SU-DHL-6 (cell line): ENCODE results near the gene EFCAB8.

Source experiments
- H2AFZ ChIP-seq: fragments of 200-600 bp; sonication (generic); 2 replicates; pipeline ENCODE4 v1.6.1; 2014; ENCODE audit warnings: low read depth, mild to moderate bottlenecking, moderate library complexity, mixed read lengths, antibody characterized with exemption, low read length; ENCODE audit not compliant: severe bottlenecking
- H3F3A ChIP-seq: fragments of 200-600 bp; shearing (Covaris generic); 2 replicates; pipeline ENCODE4 v1.6.0; 2016; ENCODE audit warnings: antibody characterized with exemption, mild to moderate bottlenecking; ENCODE audit not compliant: insufficient read depth
- H3K27ac ChIP-seq: fragments of 200-600 bp; sonication (generic); 2 replicates; pipeline ENCODE4 v1.5.1; 2016; ENCODE audit warnings: low read depth, mild to moderate bottlenecking, low read length, moderate library complexity, mixed read lengths
- H3K27me3 ChIP-seq: fragments of 200-600 bp; sonication (generic), shearing (Covaris generic); 2 replicates; pipeline ENCODE4 v1.6.0; 2014; ENCODE audit warnings: mild to moderate bottlenecking, low read length
- H3K36me3 ChIP-seq: fragments of 200-600 bp; sonication (generic); 2 replicates; pipeline ENCODE4 v1.6.1; 2014; ENCODE audit warnings: mild to moderate bottlenecking, low read length, mixed read lengths
- H3K4me2 ChIP-seq: fragments of 300-600, 200-600 bp; shearing (Covaris generic), sonication (generic); 2 replicates; pipeline ENCODE4 v1.6.0; 2014; ENCODE audit warnings: low read length, low read depth, mild to moderate bottlenecking; ENCODE audit not compliant: poor library complexity, severe bottlenecking
- H3K4me3 ChIP-seq: fragments of 200-600 bp; sonication (generic); 2 replicates; pipeline ENCODE4 v1.5.1; 2014; ENCODE audit warnings: antibody characterized with exemption, low read length, mild to moderate bottlenecking, mixed read lengths; ENCODE audit not compliant: insufficient read depth, poor library complexity, severe bottlenecking
- H3K79me2 ChIP-seq: fragments of 200-600 bp; sonication (generic); 2 replicates; pipeline ENCODE4 v1.6.1; 2014; ENCODE audit warnings: mild to moderate bottlenecking, low read length, moderate library complexity; ENCODE audit not compliant: insufficient read depth
- H3K9ac ChIP-seq: fragments of 200-600 bp; sonication (generic); 2 replicates; pipeline ENCODE4 v1.7.0; 2014; ENCODE audit warnings: mild to moderate bottlenecking, low read length
- H3K9me2 ChIP-seq: fragments of 200-600 bp; sonication (generic); replicated peaks from 2 replicates; pipeline ENCODE4 v1.6.1; 2014; ENCODE audit warnings: low read length; ENCODE audit not compliant: insufficient read depth
- H3K9me3 ChIP-seq: fragments of 200-600 bp; sonication (generic); 2 replicates; pipeline ENCODE4 v1.6.1; 2014; ENCODE audit warnings: low read length, mixed read lengths; ENCODE audit not compliant: insufficient read depth
- H4K20me1 ChIP-seq: fragments of 200-600 bp; sonication (generic); 2 replicates; pipeline ENCODE4 v1.6.1; 2014; ENCODE audit warnings: low read depth, mild to moderate bottlenecking, antibody characterized with exemption, low read length, moderate library complexity, mixed read lengths
- EZH2phosphoT487 ChIP-seq: fragments of 200-600 bp; sonication (generic), shearing (Covaris generic); conservative IDR thresholded peaks from 2 replicates; pipeline ENCODE4 v1.6.1; 2018; ENCODE audit warnings: mild to moderate bottlenecking, antibody characterized with exemption, low read length, moderate library complexity, mixed read lengths
- TF ChIP-seq, protein P1 (sequence below): fragments of 200-600 bp; sonication (generic); IDR thresholded peaks from one replicate; pipeline ENCODE4 v1.5.1; 2017; ENCODE audit warnings: antibody characterized with exemption, mild to moderate bottlenecking, low read length, moderate library complexity; ENCODE audit not compliant: insufficient read depth, poor library complexity, severe bottlenecking

EFCAB8 gene

GRCh38 chr20:32858701-32859372 is at the start of gene EFCAB8:
Gene EFCAB8 (plus strand): TSS chr20:32858923. CDS start chr20:32863793, 4,870 bp downstream.
- no peaks in the 10 kb centered on the region for H4K20me1 ChIP-seq
- H3K9me2 ChIP-seq: no peaks in the 10 kb centered on the region
- H3K9ac ChIP-seq: no peak within 1 kb of the TSS
- 0 out of 2 replicates have a peak, but pooled peaks cover 5% of the 10 kb centered on the region for H3F3A ChIP-seq
- H3K79me2 ChIP-seq: no peaks in the 10 kb centered on the region
- H3K4me3 ChIP-seq: no peak within 1 kb of the TSS
- H3K27ac ChIP-seq: no peak within 1 kb of the TSS
- no peaks in the 10 kb centered on the region for H3K27me3 ChIP-seq
- H3K36me3 ChIP-seq: peaks cover 9% of the 10 kb centered on the region; the same call in 1 of the 2 replicates
- H3K4me2 ChIP-seq: no peak within 1 kb of the TSS
- H3K9me3 ChIP-seq: no peaks in the 10 kb centered on the region
- TF ChIP-seq, protein P1, sequence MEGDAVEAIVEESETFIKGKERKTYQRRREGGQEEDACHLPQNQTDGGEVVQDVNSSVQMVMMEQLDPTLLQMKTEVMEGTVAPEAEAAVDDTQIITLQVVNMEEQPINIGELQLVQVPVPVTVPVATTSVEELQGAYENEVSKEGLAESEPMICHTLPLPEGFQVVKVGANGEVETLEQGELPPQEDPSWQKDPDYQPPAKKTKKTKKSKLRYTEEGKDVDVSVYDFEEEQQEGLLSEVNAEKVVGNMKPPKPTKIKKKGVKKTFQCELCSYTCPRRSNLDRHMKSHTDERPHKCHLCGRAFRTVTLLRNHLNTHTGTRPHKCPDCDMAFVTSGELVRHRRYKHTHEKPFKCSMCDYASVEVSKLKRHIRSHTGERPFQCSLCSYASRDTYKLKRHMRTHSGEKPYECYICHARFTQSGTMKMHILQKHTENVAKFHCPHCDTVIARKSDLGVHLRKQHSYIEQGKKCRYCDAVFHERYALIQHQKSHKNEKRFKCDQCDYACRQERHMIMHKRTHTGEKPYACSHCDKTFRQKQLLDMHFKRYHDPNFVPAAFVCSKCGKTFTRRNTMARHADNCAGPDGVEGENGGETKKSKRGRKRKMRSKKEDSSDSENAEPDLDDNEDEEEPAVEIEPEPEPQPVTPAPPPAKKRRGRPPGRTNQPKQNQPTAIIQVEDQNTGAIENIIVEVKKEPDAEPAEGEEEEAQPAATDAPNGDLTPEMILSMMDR: no peak
- TF ChIP-seq EZH2phosphoT487: no peak
- no peak within 1 kb of the TSS for H2AFZ ChIP-seq

DNA sequence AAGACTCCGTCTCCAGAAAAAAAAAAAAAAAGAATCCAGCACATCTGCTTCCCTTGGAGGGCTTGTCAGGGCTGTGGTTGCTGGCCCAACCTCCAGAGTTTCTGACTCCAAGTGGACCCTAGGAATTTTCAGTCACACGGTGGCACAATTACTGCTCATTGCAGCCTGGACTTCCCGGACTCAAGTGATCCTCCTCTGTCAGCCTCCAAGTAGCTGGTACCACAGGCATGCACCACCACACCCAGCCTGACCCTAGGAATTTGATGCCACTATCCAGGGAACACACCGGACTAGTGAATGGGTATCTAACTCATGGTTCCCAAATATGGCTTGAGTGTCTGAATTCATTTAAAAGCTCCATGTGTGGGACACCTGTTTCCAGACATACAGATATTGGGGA is 48.8 kb upstream of the EFCAB8 start:
- Histone ChIP-seq H4K20me1 (no peaks in the 10 kb centered on the region), H2AFZ (no peak overlapping the region), H3F3A (no peaks in the 10 kb centered on the region), H3K27ac (no peak overlapping the region), H3K9me3 (no peaks in the 10 kb centered on the region), H3K79me2 (no peaks in the 10 kb centered on the region), H3K4me3 (no peak overlapping the region), H3K36me3 (no peaks in the 10 kb centered on the region), H3K4me2 (no peak overlapping the region), H3K9me2 (no peaks in the 10 kb centered on the region), H3K27me3 (no peaks in the 10 kb centered on the region), H3K9ac (no peak overlapping the region)
- no peak for TF ChIP-seq EZH2phosphoT487
- TF ChIP-seq, protein P1: no peak

- no peaks in the 10 kb centered on the region for H3K27me3 ChIP-seq
- no peaks in the 10 kb centered on the region for H3K79me2 ChIP-seq
- H3K27ac ChIP-seq: no peak overlapping the region
- H3K9ac ChIP-seq: no peak overlapping the region
- H3K9me3 ChIP-seq: no peaks in the 10 kb centered on the region
- no peaks in the 10 kb centered on the region for H3K36me3 ChIP-seq
- no peak overlapping the region for H2AFZ ChIP-seq
- no peaks in the 10 kb centered on the region for H3K9me2 ChIP-seq
- H3K4me3 ChIP-seq: no peak overlapping the region
- H4K20me1 ChIP-seq: no peaks in the 10 kb centered on the region
- no peak overlapping the region for H3K4me2 ChIP-seq
- no peaks in the 10 kb centered on the region for H3F3A ChIP-seq
- TF ChIP-seq EZH2phosphoT487: no peak
- TF ChIP-seq, protein P1: no peak
Observed at GRCh38 chr20:32810941-32811340, 47.8 kb upstream of the EFCAB8 start.
